ENCODE results near the gene CYTIP.

The CYTIP gene

DNA sequence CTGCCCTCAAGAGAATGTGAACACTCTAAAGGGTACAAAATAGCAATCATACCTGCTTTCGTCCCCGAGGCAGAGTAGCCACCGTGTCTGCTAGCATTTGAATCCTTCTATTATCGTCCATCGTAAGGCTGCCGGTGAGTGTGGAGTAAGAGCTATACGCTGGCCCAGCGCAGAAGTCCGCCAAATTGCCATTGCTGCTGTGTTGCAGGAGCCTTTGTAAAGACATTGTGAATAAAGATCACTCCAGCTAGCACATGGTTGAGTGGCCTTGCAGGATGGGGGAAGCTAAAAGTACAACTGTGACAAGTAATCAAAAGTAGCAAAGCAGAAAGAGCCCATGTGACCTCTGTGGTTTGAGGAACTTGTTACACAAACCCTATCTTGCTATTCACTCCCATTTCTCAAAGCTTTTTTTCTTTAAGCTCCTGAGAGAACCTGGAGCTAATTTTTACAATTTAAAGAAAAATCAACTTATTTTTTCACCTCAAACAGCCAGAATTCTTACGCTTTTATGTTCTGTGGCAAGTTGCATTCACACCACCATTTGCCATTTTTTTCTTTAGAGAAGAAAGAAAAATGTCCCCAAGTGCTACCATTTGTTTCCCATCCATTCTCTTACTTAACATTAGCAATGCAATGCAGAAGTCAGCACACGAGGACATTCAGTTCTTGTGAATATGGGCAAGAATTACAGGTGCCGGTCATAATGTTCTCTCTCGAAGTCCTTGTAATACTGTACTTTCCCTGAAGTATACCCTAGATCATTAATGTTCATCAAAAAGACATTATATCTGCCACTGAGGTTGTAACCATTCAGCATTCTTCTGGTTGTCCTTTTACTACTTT lies at the start of gene CYTIP:
TSS of gene CYTIP (minus strand) at position 295 of the 846 bp plus-strand sequence. CDS start at position 226, 69 bp downstream.
- DNase-seq (ENCODE audit: low read depth), result no peak
- TF ChIP-seq, protein P1, sequence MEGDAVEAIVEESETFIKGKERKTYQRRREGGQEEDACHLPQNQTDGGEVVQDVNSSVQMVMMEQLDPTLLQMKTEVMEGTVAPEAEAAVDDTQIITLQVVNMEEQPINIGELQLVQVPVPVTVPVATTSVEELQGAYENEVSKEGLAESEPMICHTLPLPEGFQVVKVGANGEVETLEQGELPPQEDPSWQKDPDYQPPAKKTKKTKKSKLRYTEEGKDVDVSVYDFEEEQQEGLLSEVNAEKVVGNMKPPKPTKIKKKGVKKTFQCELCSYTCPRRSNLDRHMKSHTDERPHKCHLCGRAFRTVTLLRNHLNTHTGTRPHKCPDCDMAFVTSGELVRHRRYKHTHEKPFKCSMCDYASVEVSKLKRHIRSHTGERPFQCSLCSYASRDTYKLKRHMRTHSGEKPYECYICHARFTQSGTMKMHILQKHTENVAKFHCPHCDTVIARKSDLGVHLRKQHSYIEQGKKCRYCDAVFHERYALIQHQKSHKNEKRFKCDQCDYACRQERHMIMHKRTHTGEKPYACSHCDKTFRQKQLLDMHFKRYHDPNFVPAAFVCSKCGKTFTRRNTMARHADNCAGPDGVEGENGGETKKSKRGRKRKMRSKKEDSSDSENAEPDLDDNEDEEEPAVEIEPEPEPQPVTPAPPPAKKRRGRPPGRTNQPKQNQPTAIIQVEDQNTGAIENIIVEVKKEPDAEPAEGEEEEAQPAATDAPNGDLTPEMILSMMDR (IDR thresholded peaks at IDR 0.05; ENCODE audit: control insufficient read depth, extremely low read depth, insufficient read depth), result no peak
- no peak within 1 kb of the TSS for H3K4me3 ChIP-seq (ENCODE audit: low read depth, low read length)

- TF ChIP-seq, protein P1 (IDR thresholded peaks at IDR 0.05; ENCODE audit: control insufficient read depth, extremely low read depth, insufficient read depth), result peak; percentile 68
- no peak overlapping the region for H3K4me3 ChIP-seq (ENCODE audit: low read depth, low read length)
- no peak for DNase-seq (ENCODE audit: low read depth)
Measured at GRCh38 chr2:157492189-157492773, 48.4 kb upstream of the CYTIP start.

- no peak overlapping the region for H3K4me3 ChIP-seq (ENCODE audit: low read depth, low read length)
- DNase-seq (ENCODE audit: low read depth), result no peak
- TF ChIP-seq, protein P1 (IDR thresholded peaks at IDR 0.05; ENCODE audit: control insufficient read depth, extremely low read depth, insufficient read depth), result no peak
Measured at GRCh38 chr2:157489983-157490382, 46.1 kb upstream of the CYTIP start.

- TF ChIP-seq, protein P1 (IDR thresholded peaks at IDR 0.05; ENCODE audit: control insufficient read depth, extremely low read depth, insufficient read depth), result no peak
- no peak overlapping the region for H3K4me3 ChIP-seq (ENCODE audit: low read depth, low read length)
- DNase-seq (ENCODE audit: low read depth), result no peak
Measured at GRCh38 chr2:157488877-157489276, 45.0 kb upstream of the CYTIP start.

DNA sequence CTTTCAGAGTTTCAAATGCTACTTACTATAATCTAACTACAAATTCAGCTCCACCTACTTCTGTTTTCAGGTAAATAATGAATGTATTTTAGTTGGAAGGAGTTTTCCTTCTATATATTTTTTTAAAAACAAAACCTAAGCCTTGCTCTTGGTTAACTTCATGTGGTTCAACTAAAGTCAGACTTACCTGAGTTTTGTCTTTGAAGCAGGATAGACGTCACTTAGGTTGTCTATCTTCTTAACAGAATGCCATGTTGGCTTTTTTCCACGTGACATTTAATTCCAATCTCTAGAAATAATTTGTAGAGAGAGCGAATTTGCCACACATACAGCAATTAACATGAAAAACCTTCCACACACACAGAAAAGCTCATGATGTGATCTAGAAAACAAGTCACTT lies 43.9 kb upstream of the CYTIP start:
- TF ChIP-seq, protein P1 (IDR thresholded peaks at IDR 0.05; ENCODE audit: control insufficient read depth, extremely low read depth, insufficient read depth), result no peak
- no peak overlapping the region for H3K4me3 ChIP-seq (ENCODE audit: low read depth, low read length)
- DNase-seq (ENCODE audit: low read depth), result no peak

GRCh38 chr2:157487271-157487610 lies 43.4 kb upstream of the CYTIP start:
- TF ChIP-seq, protein P1 (IDR thresholded peaks at IDR 0.05; ENCODE audit: control insufficient read depth, extremely low read depth, insufficient read depth), result no peak
- DNase-seq (ENCODE audit: low read depth), result no peak
- H3K4me3 ChIP-seq (ENCODE audit: low read depth, low read length), result no peak overlapping the region
